Smooth muscle cell of the brain vasculature (primary cell): ENCODE measurements around the gene UTP15.

Experiments used
- DNase-seq: peaks from one replicate; pipeline ENCODE4 v3.0.0-alpha.2; 2012; ENCODE audit warnings: low read depth, low spot score

The UTP15 gene

GRCh38 chr5:73623060-73623459 is 57.5 kb downstream of the UTP15 start:
- DNase-seq = no peak

GRCh38 chr5:73623901-73624404 is 58.4 kb downstream of the UTP15 start:
- no peak for DNase-seq

GRCh38 chr5:73624888-73625287 is 59.3 kb downstream of the UTP15 start:
- DNase-seq = no peak

- no peak for DNase-seq
Measured at GRCh38 chr5:73625372-73625943, 59.9 kb downstream of the UTP15 start.

GRCh38 chr5:73625944-73626811 is 60.6 kb downstream of the UTP15 start, which contains the start of gene ARHGEF28:
ARHGEF28 (plus strand) TSS chr5:73626196; CDS start chr5:73684852, 58,656 bp downstream.
- no peak for DNase-seq

- DNase-seq = no peak
Measured at GRCh38 chr5:73626814-73627313, 61.3 kb downstream of the UTP15 start.

GRCh38 chr5:73629456-73629855 is 63.9 kb downstream of the UTP15 start:
- DNase-seq = no peak

- no peak for DNase-seq
Measured at GRCh38 chr5:73630765-73631164, 65.2 kb downstream of the UTP15 start.

GRCh38 chr5:73631500-73631899 is 66.0 kb downstream of the UTP15 start:
- no peak for DNase-seq
